ENCODE data around the gene CYTIP.

DNA sequence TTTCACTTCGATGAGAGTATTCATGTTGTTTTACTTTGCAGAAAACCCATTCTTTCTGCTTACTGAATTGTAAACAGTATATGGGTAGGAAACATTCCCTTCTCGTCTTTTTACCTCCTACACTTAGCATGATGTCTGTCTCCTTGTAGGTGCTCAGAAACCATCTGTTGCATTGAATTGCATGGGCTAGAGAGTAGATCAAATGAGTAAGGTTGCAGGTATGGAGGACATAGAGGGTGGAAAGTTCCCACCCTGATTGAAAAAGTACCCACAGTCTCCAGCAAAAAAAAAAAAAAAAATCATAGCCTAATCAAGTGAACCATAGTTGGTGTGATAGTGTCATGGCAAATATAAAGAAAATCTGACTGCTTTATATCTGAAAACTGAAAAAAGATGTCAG, 1.7 kb downstream of the CYTIP start:
- TF ChIP-seq POLR2AphosphoS5 (IDR thresholded peaks at IDR 0.05; ENCODE audit: borderline replicate concordance, low read depth, low read length), result no peak
- no peak for TF ChIP-seq EZH2 (IDR thresholded peaks at IDR 0.05)
- TF ChIP-seq FOXP2 (optimal IDR thresholded peaks at IDR 0.05; ENCODE audit: control extremely low read depth, extremely low read length, insufficient read depth), result no peak

Measured in SK-N-MC (cell line).